Femur (tissue), 1 donor: Measurements from ENCODE around the gene MOB1A.
"Not testable (repeated sequence)": the region's sequence is repeated elsewhere in the genome, so short reads cannot be mapped to it uniquely, and the experiment has no call there.

Experiments
- DNase-seq: peaks from one replicate; pipeline ENCODE4 v3.0.0-alpha.2; 2017

The MOB1A gene

DNA sequence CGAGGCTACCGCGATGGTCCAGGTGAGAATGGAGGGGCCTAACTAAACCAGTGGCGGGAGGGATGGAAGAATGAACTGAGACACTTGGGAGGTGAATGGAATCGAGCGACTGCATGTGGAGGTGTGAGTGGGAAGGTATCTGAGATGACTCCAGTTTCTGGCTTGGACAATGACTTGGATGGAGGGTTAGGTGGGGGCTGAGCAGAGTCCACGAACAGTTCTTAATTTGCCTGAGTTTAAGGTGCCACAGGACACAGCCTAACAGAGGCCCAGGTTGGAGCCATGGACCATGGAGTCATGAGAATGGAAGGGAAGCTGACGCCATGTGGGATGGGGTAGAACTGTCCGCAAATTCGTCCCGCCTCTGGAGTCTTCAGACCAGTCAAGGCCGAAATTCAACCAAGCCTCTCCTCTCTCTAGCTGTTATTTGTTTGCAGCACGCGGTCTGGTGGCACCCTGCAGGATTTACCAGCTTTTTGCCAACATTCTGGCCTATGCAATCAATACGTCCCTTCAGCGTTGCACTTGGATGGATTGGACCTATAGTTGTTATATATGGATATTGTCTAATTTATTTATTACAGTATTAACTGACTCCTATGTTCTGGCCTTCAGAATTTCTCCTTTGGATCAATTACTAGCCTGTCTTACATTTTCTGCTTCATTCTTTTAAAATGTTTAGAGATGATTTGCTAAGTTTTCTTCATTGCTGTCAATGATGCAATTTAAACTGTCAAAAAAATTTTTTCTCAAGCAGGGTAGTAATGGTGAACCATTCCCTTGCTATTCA is 30.0 kb downstream of the MOB1A start:
- DNase-seq = no peak

DNA sequence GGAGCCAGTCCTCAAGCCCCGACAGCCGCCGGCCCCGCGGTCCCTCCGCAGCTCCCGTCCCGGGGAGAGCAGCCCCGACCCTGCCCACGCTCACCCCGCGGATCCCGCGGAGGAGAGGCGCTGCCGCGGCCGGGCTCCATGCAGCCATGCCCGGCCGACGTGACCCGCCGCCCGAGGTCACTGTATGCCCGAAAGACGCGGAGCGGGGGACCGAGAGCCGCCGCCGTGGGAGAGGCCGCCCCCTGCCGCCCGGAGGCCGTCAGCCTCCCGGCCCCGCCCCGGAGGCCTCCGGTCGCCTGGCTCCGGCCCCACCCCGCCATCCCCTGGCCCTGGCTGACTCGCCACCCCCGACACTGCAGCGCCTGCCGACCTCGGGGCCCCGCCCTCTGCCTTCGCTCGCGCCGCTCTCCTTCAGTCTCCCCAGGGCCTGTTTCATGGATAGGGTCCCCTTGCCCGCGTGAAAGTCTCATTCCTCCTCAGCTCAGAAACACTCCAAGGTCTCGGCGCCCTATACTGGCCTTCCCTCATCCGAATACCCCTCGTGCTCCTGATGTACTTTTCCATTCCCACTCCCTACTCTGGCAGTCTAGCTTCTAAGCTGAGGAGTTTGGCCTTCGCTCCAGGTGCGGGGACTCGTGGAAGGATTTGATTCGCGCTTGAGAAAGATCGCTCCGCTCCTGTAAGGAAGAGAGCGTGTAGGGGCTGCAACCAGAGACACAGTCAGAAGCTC is 30.8 kb downstream of the MOB1A start, which contains the start of gene BOLA3:
Gene BOLA3 (minus strand): TSS at position 186 of the 730 bp plus-strand sequence. CDS start 38 bp downstream, at position 148.
- DNase-seq = peak; percentile 90

- no peak for DNase-seq
Observed at GRCh38 chr2:74146929-74147726, 31.6 kb downstream of the MOB1A start.

DNA sequence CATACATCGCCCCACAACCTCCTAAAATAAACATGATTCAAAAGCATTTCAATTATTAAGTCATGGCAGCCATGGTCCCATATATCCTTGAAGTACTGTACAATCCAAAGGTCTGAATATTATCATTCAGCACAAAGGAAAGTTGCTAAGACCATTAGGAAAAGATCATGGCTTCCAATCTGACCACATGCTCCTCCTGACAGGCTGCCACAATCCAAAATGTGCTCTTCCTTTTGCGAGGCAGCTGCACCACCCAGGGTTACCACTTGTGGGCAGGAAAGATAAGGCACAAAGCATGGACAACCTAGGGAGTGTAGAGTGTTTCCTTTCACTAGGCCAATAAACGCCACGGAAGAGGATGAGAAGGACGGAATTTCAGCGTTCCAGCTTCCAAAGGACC is 36.3 kb downstream of the MOB1A start:
- no peak for DNase-seq

GRCh38 chr2:74138600-74139323 is 39.9 kb downstream of the MOB1A start:
- no peak for DNase-seq

- DNase-seq = no peak
Observed at GRCh38 chr2:74137651-74138599, 40.8 kb downstream of the MOB1A start.

- DNase-seq = no peak
Observed at GRCh38 chr2:74131901-74132300, 46.8 kb downstream of the MOB1A start.

DNA sequence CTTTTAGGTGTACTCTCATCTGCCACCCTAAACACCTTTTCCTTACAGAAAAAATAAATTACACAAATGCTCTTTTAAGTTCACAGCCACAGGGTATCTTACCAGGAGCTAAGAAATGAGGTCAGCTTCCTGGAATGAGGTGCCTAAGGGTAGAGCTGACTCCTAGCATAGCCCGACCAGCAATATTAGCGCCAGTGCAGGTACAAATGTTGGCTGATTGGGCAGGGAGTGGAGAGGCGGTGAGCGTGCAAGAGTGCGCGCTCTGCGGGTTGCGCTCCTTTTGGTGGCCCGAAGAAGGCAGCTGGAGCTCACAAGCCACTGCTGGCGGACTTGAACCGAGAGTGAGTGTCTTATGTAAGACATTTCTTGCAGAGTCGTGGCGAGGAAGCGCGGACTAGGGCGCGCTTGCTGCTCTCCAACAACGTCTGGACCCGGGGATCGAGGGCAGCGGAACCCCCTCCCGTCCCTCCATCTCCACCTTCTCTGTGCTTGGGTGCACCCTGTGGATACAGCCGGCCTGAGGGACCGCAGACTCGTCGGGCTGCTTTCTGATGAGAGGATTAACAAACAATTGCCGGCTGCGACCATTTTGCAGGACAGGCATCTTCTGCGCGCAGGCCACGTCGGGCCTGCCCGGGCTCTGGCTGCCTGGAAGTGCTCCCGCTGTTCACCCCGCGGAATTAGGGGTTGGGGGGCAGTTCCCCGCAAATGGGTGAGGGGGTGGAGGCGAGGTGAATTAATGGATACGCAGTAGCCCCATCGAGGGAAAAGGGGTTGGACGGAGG is 48.3 kb downstream of the MOB1A start:
- DNase-seq = no peak

DNA sequence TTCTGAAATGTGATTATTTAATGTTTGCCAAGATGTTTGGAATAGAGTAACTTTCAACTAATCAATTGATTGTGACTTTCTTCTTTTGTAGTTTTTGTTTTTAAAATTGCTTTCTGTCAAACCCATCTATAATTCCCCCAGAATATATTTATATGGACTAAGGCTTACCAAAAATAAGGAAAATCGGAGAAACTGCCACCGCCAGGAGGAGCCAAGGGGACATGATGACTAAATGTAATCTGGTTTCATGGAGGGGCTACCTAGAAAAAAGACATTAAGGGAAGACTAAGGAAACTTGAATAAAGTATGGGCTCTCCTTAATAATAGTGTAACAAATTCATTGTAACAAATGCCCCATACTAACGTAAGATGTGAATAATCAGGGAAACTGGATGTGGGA is 50.5 kb downstream of the MOB1A start:
- DNase-seq = no peak

- DNase-seq = not testable (repeated sequence)
Observed at GRCh38 chr2:74123955-74124354, 54.7 kb downstream of the MOB1A start.

DNA sequence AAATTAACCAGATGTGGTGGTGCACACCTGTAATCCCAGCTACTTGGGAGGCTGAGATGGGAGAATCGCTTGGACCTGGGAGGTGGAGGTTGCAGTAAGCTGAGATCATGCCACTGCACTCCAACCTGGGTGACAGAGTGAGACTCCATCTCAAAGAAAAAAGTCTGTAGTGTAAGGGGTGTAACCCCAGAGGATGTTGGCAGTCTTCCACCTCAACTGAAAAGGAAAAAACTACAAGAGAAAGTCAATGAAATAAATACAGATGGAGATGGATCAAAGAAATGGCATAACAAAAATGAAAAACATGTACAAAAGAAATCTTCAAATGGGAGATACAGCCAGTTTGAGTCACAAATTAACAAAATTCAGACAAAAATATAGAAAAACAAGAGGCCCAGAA is 56.8 kb downstream of the MOB1A start:
- DNase-seq = not testable (repeated sequence)

- peak; percentile 89 for DNase-seq
Observed at GRCh38 chr2:74119912-74120825, 58.5 kb downstream of the MOB1A start.

DNA sequence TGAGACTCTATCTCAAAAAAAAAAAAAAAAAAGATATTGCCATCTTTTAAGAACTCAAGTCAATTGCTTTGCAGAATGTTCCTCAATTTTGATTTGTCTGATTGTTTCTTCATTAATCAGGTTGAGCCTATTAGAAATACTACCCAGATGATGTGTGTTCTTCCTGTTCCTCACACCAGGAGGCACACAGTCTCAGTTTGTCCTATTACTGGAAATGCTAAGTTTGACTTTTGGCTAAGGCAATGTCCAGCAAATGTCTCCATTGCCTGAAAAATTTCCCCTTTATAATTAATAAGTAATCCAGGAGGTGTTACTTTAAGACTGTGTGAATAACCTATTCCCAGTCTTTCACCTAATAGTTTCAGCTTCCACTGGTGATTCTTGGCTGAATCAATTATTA is 59.3 kb downstream of the MOB1A start:
- no peak for DNase-seq

DNA sequence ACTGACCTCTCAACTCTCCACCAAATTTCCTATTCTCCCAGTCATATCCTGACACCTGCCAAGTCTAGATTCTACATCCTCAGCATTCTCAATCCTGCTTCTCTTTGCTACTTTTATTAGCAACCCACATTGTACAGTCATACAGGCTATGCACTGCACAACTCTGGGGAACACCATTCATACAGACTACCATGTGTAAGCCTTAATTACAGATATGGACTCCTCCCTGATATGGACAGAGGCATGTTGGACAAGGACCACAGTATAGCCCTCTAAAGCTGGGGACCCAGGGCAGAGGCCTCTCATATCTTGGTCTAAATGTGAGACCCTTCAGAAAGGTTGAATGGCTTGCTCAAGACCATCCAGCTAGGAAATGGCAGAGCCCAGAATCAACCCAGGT is 67.3 kb downstream of the MOB1A start:
- no peak for DNase-seq

DNA sequence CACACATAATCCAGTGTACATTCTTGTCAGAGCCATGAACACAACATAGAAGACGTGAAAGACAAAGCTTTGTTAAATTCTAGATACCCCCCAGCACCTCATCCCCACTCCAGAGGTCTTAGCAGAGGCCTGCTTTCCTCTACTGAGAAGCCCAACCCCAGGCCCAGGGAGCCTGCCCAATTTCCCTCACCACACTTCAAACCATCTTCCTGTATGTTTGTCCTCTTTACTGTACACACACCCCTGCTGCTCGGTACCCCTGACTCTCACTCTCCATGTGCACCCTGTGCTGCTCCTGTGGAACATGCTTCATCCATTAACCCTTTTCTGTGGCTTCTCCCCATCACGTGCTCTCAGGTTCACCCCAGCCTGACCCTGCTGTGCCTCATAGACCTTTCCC is 68.1 kb downstream of the MOB1A start:
- no peak for DNase-seq

DNA sequence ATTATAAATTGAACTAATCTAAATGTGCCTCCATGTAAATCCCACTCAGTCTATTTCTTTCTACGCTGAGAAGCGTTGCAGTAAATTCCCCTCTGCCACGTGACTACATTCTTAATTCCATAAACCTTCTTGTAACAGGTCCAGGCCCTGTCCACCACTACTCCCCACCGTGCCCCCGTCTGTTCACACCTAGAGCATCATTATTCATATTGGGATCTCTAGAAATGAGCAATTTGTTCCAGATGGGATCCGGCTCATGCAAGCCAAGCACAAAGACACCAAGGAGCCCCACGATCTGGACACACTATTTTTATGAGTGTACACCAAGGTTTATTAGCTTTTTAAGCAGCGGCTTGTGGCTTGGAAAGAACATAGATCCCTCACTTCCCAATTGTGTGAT is 69.1 kb downstream of the MOB1A start:
- no peak for DNase-seq

DNA sequence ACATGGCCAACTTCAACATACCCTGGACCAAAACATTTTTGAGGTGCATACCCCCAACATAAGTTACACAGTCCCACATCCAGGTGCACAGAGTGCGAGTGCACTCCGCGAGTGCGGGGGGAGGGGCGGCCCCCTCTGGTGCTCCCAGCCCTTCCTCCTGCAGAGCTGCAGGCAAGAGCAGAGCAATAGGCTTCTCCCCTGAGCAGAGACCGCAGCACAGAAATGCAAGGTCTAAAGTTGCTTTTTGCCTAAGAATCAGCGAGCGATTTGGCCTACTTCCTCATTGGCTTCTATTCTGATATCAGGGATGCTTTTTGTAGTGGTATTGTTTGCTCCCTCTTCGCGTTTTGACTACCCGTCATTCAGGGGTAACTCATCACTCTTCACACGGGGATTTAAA is 71.6 kb downstream of the MOB1A start:
- no peak for DNase-seq

GRCh38 chr2:74105413-74105812 is 73.3 kb downstream of the MOB1A start:
- no peak for DNase-seq

- DNase-seq = no peak
Observed at GRCh38 chr2:74104839-74105238, 73.8 kb downstream of the MOB1A start.

DNA sequence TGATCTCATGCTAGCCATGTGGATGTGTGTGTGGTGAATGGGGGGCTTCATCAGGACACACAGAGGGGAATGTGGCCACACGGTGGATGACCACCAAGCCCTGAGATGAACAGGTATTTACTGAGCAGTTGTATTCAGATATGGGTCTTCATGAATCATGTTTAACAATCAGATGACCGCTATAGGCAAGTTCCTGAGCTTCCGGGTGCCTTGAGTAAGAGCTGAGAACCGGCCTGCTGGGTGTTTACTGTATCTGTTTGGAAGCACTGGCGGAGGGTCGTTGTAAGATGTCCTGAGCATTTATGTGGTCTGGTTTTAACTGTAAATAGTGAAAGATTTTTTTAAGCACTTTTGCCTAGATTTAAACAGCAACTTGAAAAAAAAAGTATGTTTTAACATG is 74.9 kb downstream of the MOB1A start:
- no peak for DNase-seq
